ENCODE measurements around the gene MEIOSIN.

Gene MEIOSIN

GRCh38 chr19:45752639-45753038 lies 19.4 kb downstream of the MEIOSIN start:
- Mint-ChIP-seq H3K4me1 (no peaks in the 10 kb centered on the region), H3K27ac (no peak overlapping the region), H3K27me3 (peaks cover 11% of the 10 kb centered on the region), H3K4me3 (no peak overlapping the region), H3K9me3 (no peaks in the 10 kb centered on the region)
- DNase-seq (no peak), ATAC-seq (no peak)

GRCh38 chr19:45753548-45753947 lies 20.3 kb downstream of the MEIOSIN start:
- DNase-seq, result no peak
- H3K4me1 Mint-ChIP-seq, result no peaks in the 10 kb centered on the region
- no peaks in the 10 kb centered on the region for H3K9me3 Mint-ChIP-seq
- H3K4me3 Mint-ChIP-seq, result no peak overlapping the region
- peaks cover 9% of the 10 kb centered on the region for H3K27me3 Mint-ChIP-seq
- ATAC-seq, result no peak
- H3K27ac Mint-ChIP-seq, result no peak overlapping the region

- no peak for ATAC-seq
- Mint-ChIP-seq H3K4me1 (no peaks in the 10 kb centered on the region), H3K27ac (no peak overlapping the region), H3K4me3 (no peak overlapping the region), H3K9me3 (no peaks in the 10 kb centered on the region), H3K27me3 (peaks cover 9% of the 10 kb centered on the region)
- no peak for DNase-seq
Measured at GRCh38 chr19:45754323-45754722, 21.1 kb downstream of the MEIOSIN start.

- H3K4me1 Mint-ChIP-seq, result no peaks in the 10 kb centered on the region
- H3K4me3 Mint-ChIP-seq, result no peak overlapping the region
- H3K9me3 Mint-ChIP-seq, result no peaks in the 10 kb centered on the region
- ATAC-seq, result no peak
- peaks cover 21% of the 10 kb centered on the region for H3K27me3 Mint-ChIP-seq
- no peak for DNase-seq
- H3K27ac Mint-ChIP-seq, result no peak overlapping the region
Measured at GRCh38 chr19:45757695-45758094, 24.5 kb downstream of the MEIOSIN start.

- DNase-seq (no peak), ATAC-seq (no peak)
- Mint-ChIP-seq H3K27ac (no peak overlapping the region), H3K4me1 (no peaks in the 10 kb centered on the region), H3K4me3 (no peak overlapping the region), H3K9me3 (no peaks in the 10 kb centered on the region), H3K27me3 (peaks cover 33% of the 10 kb centered on the region)
Measured at GRCh38 chr19:45758921-45759320, 25.7 kb downstream of the MEIOSIN start.

- Mint-ChIP-seq H3K4me3 (no peak overlapping the region), H3K4me1 (no peaks in the 10 kb centered on the region), H3K27me3 (peaks cover 56% of the 10 kb centered on the region), H3K27ac (no peak overlapping the region), H3K9me3 (no peaks in the 10 kb centered on the region)
- no peak for DNase-seq
- ATAC-seq, result no peak
Measured at GRCh38 chr19:45761714-45762113, 28.5 kb downstream of the MEIOSIN start.

GRCh38 chr19:45762870-45763631 lies 29.8 kb downstream of the MEIOSIN start:
- H3K27ac Mint-ChIP-seq, result peak overlapping the region in 1 of 2 donors; percentile 38
- no peaks in the 10 kb centered on the region for H3K9me3 Mint-ChIP-seq
- peaks cover 64% of the 10 kb centered on the region for H3K27me3 Mint-ChIP-seq
- H3K4me1 Mint-ChIP-seq, result peaks cover 11% of the 10 kb centered on the region
- no peak for DNase-seq
- H3K4me3 Mint-ChIP-seq, result no peak overlapping the region
- ATAC-seq, result no peak

- Mint-ChIP-seq H3K4me3 (no peak overlapping the region), H3K4me1 (peaks cover 13% of the 10 kb centered on the region), H3K27me3 (peaks cover 65% of the 10 kb centered on the region), H3K9me3 (no peaks in the 10 kb centered on the region), H3K27ac (no peak overlapping the region)
- DNase-seq (no peak), ATAC-seq (no peak)
Measured at GRCh38 chr19:45763691-45764294, 30.6 kb downstream of the MEIOSIN start.

GRCh38 chr19:45764475-45764874 lies 31.2 kb downstream of the MEIOSIN start:
- H3K27me3 Mint-ChIP-seq, result peaks cover 65% of the 10 kb centered on the region
- ATAC-seq (no peak), DNase-seq (no peak)
- H3K4me3 Mint-ChIP-seq, result no peak overlapping the region
- H3K4me1 Mint-ChIP-seq, result peaks cover 15% of the 10 kb centered on the region
- peak overlapping the region in 1 of 2 donors; percentile 88 for H3K27ac Mint-ChIP-seq
- H3K9me3 Mint-ChIP-seq, result no peaks in the 10 kb centered on the region

- Mint-ChIP-seq H3K27me3 (peaks cover 65% of the 10 kb centered on the region), H3K27ac (no peak overlapping the region), H3K4me3 (no peak overlapping the region), H3K4me1 (peaks cover 21% of the 10 kb centered on the region), H3K9me3 (no peaks in the 10 kb centered on the region)
- ATAC-seq (no peak), DNase-seq (no peak)
Measured at GRCh38 chr19:45764945-45765701, 31.9 kb downstream of the MEIOSIN start.

- H3K4me3 Mint-ChIP-seq, result no peak overlapping the region
- no peaks in the 10 kb centered on the region for H3K9me3 Mint-ChIP-seq
- no peak for DNase-seq
- peaks cover 28% of the 10 kb centered on the region for H3K4me1 Mint-ChIP-seq
- peaks cover 72% of the 10 kb centered on the region for H3K27me3 Mint-ChIP-seq
- no peak for ATAC-seq
- H3K27ac Mint-ChIP-seq, result peak overlapping the region in 1 of 2 donors; percentile 21
Measured at GRCh38 chr19:45765702-45766295, 32.6 kb downstream of the MEIOSIN start.

- DNase-seq (no peak), ATAC-seq (no peak)
- peaks cover 33% of the 10 kb centered on the region for H3K4me1 Mint-ChIP-seq
- H3K27me3 Mint-ChIP-seq, result peaks cover 78% of the 10 kb centered on the region
- H3K9me3 Mint-ChIP-seq, result no peaks in the 10 kb centered on the region
- no peak overlapping the region for H3K4me3 Mint-ChIP-seq
- no peak overlapping the region for H3K27ac Mint-ChIP-seq
Measured at GRCh38 chr19:45766296-45766868, 33.1 kb downstream of the MEIOSIN start.

- Mint-ChIP-seq H3K4me3 (peak overlapping the region; percentile 47 to 84), H3K9me3 (no peaks in the 10 kb centered on the region), H3K4me1 (peaks cover 33% of the 10 kb centered on the region), H3K27me3 (peaks cover 77% of the 10 kb centered on the region), H3K27ac (no peak overlapping the region)
- no peak for ATAC-seq
- no peak for DNase-seq
Measured at GRCh38 chr19:45766869-45767346, 33.7 kb downstream of the MEIOSIN start.

- Mint-ChIP-seq H3K4me1 (peaks cover 33% of the 10 kb centered on the region), H3K4me3 (peak overlapping the region; percentile 47 to 84), H3K27me3 (peaks cover 77% of the 10 kb centered on the region), H3K27ac (no peak overlapping the region), H3K9me3 (no peaks in the 10 kb centered on the region)
- DNase-seq, result no peak
- no peak for ATAC-seq
Measured at GRCh38 chr19:45767410-45767880, 34.2 kb downstream of the MEIOSIN start.
